ENCODE data around the gene ZCCHC24.

- TF ChIP-seq POLR2A (IDR thresholded peaks at IDR 0.05) (no peak), CTCF (IDR thresholded peaks at IDR 0.05) (no peak), POLR2AphosphoS5 (IDR thresholded peaks at IDR 0.05) (no peak), EP300 (IDR thresholded peaks at IDR 0.05; ENCODE audit: low read depth) (no peak)
These were observed 50.8 kb downstream of the ZCCHC24 start for GRCh38 chr10:79394664-79395063.
